SKM-1 (cell line): Measurements from ENCODE around the gene PRKN.

Experiments
- DNase-seq: peaks from one replicate; lab custom pipeline; 2025; ENCODE audit not compliant: unreplicated experiment; lab: John Stamatoyannopoulos, UW

PRKN gene

GRCh38 chr6:161641175-161641574 is 1086.4 kb downstream of the PRKN start:
- no peak for DNase-seq

GRCh38 chr6:161639772-161640171 is 1087.8 kb downstream of the PRKN start:
- DNase-seq, result no peak

GRCh38 chr6:161637658-161638057 is 1089.9 kb downstream of the PRKN start:
- DNase-seq, result no peak

- no peak for DNase-seq
These were observed 1090.6 kb downstream of the PRKN start for GRCh38 chr6:161636882-161637430.

GRCh38 chr6:161635975-161636374 is 1091.6 kb downstream of the PRKN start:
- DNase-seq, result no peak

GRCh38 chr6:161634916-161635315 is 1092.7 kb downstream of the PRKN start:
- no peak for DNase-seq

GRCh38 chr6:161631676-161632194 is 1095.8 kb downstream of the PRKN start:
- DNase-seq, result no peak

GRCh38 chr6:161630674-161631073 is 1096.9 kb downstream of the PRKN start:
- no peak for DNase-seq

- DNase-seq, result no peak
These were observed 1101.4 kb downstream of the PRKN start for GRCh38 chr6:161626132-161626676.

GRCh38 chr6:161624111-161624510 is 1103.5 kb downstream of the PRKN start:
- DNase-seq, result no peak

- no peak for DNase-seq
These were observed 1104.8 kb downstream of the PRKN start for GRCh38 chr6:161622779-161623178.

GRCh38 chr6:161618831-161619454 is 1108.6 kb downstream of the PRKN start:
- no peak for DNase-seq

- no peak for DNase-seq
These were observed 1113.9 kb downstream of the PRKN start for GRCh38 chr6:161613711-161614110.

- DNase-seq, result no peak
These were observed 1118.8 kb downstream of the PRKN start for GRCh38 chr6:161608771-161609170.

- DNase-seq, result no peak
These were observed 1119.8 kb downstream of the PRKN start for GRCh38 chr6:161607696-161608297.

- no peak for DNase-seq
These were observed 1125.2 kb downstream of the PRKN start for GRCh38 chr6:161602359-161602758.

- no peak for DNase-seq
These were observed 1128.7 kb downstream of the PRKN start for GRCh38 chr6:161598896-161599295.

GRCh38 chr6:161596807-161597520 is 1130.6 kb downstream of the PRKN start:
- no peak for DNase-seq

- DNase-seq, result no peak
These were observed 1133.2 kb downstream of the PRKN start for GRCh38 chr6:161594412-161594811.

GRCh38 chr6:161590961-161591627 is 1136.5 kb downstream of the PRKN start:
- no peak for DNase-seq

GRCh38 chr6:161586887-161587286 is 1140.7 kb downstream of the PRKN start:
- DNase-seq, result no peak
